K562 (cell line): Measurements from ENCODE around the gene ADAR. TPM values are rescaled to one million over a fixed set of nuclear protein-coding genes. Genes with fewer than 3 reads are reported as not detected.

ENCODE experiments used
- CBFA2T2 ChIP-seq: fragments of 450-650 bp; conservative IDR thresholded peaks from 2 replicates; pipeline ENCODE4 v1.6.1; 2017; ENCODE audit warnings: mild to moderate bottlenecking
- HNRNPLL ChIP-seq: fragments of 200-400 bp; formaldehyde crosslinking; IDR thresholded peaks from 2 replicates; pipeline ENCODE4 v1.6.1; 2017; ENCODE audit warnings: low read length, low read depth, mild to moderate bottlenecking; ENCODE audit not compliant: poor library complexity, severe bottlenecking
- KAT2B ChIP-seq: IDR thresholded peaks from one replicate; pipeline ENCODE4 v1.6.1; 2012; ENCODE audit warnings: low read depth, mild to moderate bottlenecking, control low read depth, inconsistent platforms, low read length, moderate library complexity
- MAFG ChIP-seq: fragments of 450-650 bp; conservative IDR thresholded peaks from 2 replicates; pipeline ENCODE4 v1.6.1; 2016; ENCODE audit warnings: missing genetic modification characterization, missing compliant biosample characterization
- MCM5 ChIP-seq: fragments of 450-650 bp; IDR thresholded peaks from 2 replicates; pipeline ENCODE4 v1.6.1; 2016; ENCODE audit warnings: low read depth
- SUPT5H ChIP-seq: fragments of 450-650 bp; IDR thresholded peaks from 2 replicates; pipeline ENCODE4 v1.6.1; 2016
- ZNF766 ChIP-seq: fragments of 200-800 bp; sonication (Bioruptor generic); conservative IDR thresholded peaks from 2 replicates; pipeline ENCODE4 v1.6.1; 2016; ENCODE audit warnings: missing genetic modification characterization, missing compliant biosample characterization
- ZNF785 ChIP-seq: fragments of 250-450 bp; sonication (Bioruptor Pico); IDR thresholded peaks from 2 replicates; pipeline ENCODE4 v1.4.0; 2020; ENCODE audit warnings: mild to moderate bottlenecking
- polyA plus RNA-seq, 8 experiments: library from polyadenylated mRNA; depleted of rRNA in 4 of 8; stranded (reverse) in 5 of 8; unstranded in 3 of 8; fragments of >200 nt; fragmentation: Nextera tagmentation in 2 of 8; fragmentation: Illumina TruSeq in 1 of 8; extraction: Ambion mirVana in 2 of 8; extraction: Trizol in 1 of 8; gene quantifications; 2 replicates each; pipeline versions ENCODE4 v1.2.1 to v1.2.3, GENCODE V29; 2011 to 2014; ENCODE audit warnings: inconsistent platforms in 1 of 8, missing spikeins in 1 of 8
- total RNA-seq, 7 experiments: library from RNA; depleted of rRNA in 6 of 7; stranded (reverse); fragments of >200 nt in 6 of 7; fragmentation: Illumina TruSeq in 2 of 7; extraction: Trizol in 2 of 7; gene quantifications; 2 replicates each; pipeline versions ENCODE4 v1.2.1 to v1.2.3, GENCODE V29; 2011 to 2021; ENCODE audit warnings: low replicate concordance in 1 of 7
- TF ChIP-seq, protein P1 (sequence below), 2 experiments: fragments of 250-450 bp in 1 of 2; fragments of 450-650 bp in 1 of 2; sonication (Bioruptor Pico) in 1 of 2; IDR thresholded peaks; 2 replicates each; pipeline versions ENCODE4 v1.6.1 to v1.8.0; 2016 to 2021; ENCODE audit warnings: mild to moderate bottlenecking in 2 of 2, moderate library complexity in 2 of 2, missing compliant biosample characterization in 1 of 2, missing genetic modification characterization in 1 of 2
- TF ChIP-seq, protein P2 (sequence below), 2 experiments: fragments of 450-650 bp in 1 of 2; sonication (generic) in 1 of 2; formaldehyde crosslinking; conservative IDR thresholded peaks; 2 replicates each; pipeline versions ENCODE4 v1.4.0 to v1.8.1; 2020 to 2022; ENCODE audit warnings: mild to moderate bottlenecking in 1 of 2, missing genetic modification reagents in 1 of 2
- TF ChIP-seq, protein P3 (sequence below): fragments of 200-400 bp; formaldehyde crosslinking; IDR thresholded peaks from 2 replicates; pipeline ENCODE4 v1.6.1; 2017; ENCODE audit warnings: mild to moderate bottlenecking, low read depth, low read length, moderate library complexity
- TF ChIP-seq, protein P4 (sequence below), 2 experiments: fragments of 450-650 bp; IDR thresholded peaks; 2 replicates each; pipeline ENCODE4 v1.6.1; 2016; ENCODE audit warnings: mild to moderate bottlenecking in 2 of 2, borderline replicate concordance in 1 of 2, low read depth in 1 of 2, moderate library complexity in 1 of 2
- TF ChIP-seq, protein P5 (sequence below): fragments of 250-450 bp; sonication (Bioruptor Pico); IDR thresholded peaks from 2 replicates; pipeline ENCODE4 v1.4.0; 2020

ADAR gene
- total and polyA plus RNA-seq, 9 of the 15 experiments (the other 6 are each of a cell fraction or from before 2014, with no cell fraction given) = 30.1 to 123 (median 60.2) TPM

DNA sequence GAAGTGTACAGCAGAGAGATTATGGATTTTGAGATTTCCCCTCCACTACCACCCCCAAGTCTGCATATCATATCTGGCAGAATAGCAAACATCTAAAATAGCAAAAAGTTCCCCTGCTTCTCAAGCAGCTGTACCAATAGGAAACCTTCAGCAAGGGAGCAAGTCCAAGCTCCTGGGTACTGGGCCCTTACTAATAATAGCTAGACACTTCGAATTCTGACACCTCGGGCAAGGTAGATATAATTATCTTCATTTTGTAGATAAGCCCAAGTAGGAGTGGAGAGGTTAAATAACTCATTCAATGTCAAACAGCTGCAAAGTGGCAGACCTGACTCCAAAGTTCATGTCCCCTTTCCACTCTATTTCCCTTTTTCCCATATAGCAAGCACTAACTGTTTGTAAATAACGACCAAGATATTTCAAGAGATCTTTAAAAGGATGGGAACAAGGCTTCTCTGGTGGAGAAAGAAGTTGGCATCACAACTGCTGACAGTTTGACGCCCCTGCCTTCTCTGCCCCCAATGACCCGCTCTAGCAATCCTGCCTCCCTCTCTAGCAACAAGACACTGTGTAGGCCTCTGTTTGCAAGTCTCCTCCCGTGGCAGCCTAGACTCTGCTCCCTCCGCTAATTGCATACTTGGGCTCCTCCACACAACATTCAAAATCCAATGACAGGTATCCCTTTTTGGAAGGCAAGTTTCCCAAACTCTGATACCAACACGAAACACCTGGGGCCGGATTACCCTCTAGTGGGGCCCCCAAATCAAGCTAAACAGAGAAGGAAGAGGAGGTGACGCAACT, 18.7 kb upstream of the ADAR start (continued):
- TF ChIP-seq, protein P1, sequence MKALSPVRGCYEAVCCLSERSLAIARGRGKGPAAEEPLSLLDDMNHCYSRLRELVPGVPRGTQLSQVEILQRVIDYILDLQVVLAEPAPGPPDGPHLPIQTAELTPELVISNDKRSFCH (CRISPR knock-in tag; IDR thresholded peaks at IDR 0.05) = no peak
- TF ChIP-seq, protein P1 (tag; IDR thresholded peaks at IDR 0.05) = no peak
- peak; percentile 74; the same call in 1 of the 2 replicates for TF ChIP-seq ZNF766
- no peak for TF ChIP-seq KAT2B
- TF ChIP-seq CBFA2T2 = no peak
- no peak for TF ChIP-seq ZNF785 (CRISPR knock-in tag)
- no peak for TF ChIP-seq MAFG (tag)
- TF ChIP-seq, protein P2, sequence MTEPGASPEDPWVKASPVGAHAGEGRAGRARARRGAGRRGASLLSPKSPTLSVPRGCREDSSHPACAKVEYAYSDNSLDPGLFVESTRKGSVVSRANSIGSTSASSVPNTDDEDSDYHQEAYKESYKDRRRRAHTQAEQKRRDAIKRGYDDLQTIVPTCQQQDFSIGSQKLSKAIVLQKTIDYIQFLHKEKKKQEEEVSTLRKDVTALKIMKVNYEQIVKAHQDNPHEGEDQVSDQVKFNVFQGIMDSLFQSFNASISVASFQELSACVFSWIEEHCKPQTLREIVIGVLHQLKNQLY (CRISPR knock-in tag; conservative IDR thresholded peaks at IDR 0.05) = no peak
- TF ChIP-seq MCM5 = no peak
- TF ChIP-seq, protein P3, sequence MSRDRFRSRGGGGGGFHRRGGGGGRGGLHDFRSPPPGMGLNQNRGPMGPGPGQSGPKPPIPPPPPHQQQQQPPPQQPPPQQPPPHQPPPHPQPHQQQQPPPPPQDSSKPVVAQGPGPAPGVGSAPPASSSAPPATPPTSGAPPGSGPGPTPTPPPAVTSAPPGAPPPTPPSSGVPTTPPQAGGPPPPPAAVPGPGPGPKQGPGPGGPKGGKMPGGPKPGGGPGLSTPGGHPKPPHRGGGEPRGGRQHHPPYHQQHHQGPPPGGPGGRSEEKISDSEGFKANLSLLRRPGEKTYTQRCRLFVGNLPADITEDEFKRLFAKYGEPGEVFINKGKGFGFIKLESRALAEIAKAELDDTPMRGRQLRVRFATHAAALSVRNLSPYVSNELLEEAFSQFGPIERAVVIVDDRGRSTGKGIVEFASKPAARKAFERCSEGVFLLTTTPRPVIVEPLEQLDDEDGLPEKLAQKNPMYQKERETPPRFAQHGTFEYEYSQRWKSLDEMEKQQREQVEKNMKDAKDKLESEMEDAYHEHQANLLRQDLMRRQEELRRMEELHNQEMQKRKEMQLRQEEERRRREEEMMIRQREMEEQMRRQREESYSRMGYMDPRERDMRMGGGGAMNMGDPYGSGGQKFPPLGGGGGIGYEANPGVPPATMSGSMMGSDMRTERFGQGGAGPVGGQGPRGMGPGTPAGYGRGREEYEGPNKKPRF = no peak
- no peak for TF ChIP-seq SUPT5H
- TF ChIP-seq, protein P4, sequence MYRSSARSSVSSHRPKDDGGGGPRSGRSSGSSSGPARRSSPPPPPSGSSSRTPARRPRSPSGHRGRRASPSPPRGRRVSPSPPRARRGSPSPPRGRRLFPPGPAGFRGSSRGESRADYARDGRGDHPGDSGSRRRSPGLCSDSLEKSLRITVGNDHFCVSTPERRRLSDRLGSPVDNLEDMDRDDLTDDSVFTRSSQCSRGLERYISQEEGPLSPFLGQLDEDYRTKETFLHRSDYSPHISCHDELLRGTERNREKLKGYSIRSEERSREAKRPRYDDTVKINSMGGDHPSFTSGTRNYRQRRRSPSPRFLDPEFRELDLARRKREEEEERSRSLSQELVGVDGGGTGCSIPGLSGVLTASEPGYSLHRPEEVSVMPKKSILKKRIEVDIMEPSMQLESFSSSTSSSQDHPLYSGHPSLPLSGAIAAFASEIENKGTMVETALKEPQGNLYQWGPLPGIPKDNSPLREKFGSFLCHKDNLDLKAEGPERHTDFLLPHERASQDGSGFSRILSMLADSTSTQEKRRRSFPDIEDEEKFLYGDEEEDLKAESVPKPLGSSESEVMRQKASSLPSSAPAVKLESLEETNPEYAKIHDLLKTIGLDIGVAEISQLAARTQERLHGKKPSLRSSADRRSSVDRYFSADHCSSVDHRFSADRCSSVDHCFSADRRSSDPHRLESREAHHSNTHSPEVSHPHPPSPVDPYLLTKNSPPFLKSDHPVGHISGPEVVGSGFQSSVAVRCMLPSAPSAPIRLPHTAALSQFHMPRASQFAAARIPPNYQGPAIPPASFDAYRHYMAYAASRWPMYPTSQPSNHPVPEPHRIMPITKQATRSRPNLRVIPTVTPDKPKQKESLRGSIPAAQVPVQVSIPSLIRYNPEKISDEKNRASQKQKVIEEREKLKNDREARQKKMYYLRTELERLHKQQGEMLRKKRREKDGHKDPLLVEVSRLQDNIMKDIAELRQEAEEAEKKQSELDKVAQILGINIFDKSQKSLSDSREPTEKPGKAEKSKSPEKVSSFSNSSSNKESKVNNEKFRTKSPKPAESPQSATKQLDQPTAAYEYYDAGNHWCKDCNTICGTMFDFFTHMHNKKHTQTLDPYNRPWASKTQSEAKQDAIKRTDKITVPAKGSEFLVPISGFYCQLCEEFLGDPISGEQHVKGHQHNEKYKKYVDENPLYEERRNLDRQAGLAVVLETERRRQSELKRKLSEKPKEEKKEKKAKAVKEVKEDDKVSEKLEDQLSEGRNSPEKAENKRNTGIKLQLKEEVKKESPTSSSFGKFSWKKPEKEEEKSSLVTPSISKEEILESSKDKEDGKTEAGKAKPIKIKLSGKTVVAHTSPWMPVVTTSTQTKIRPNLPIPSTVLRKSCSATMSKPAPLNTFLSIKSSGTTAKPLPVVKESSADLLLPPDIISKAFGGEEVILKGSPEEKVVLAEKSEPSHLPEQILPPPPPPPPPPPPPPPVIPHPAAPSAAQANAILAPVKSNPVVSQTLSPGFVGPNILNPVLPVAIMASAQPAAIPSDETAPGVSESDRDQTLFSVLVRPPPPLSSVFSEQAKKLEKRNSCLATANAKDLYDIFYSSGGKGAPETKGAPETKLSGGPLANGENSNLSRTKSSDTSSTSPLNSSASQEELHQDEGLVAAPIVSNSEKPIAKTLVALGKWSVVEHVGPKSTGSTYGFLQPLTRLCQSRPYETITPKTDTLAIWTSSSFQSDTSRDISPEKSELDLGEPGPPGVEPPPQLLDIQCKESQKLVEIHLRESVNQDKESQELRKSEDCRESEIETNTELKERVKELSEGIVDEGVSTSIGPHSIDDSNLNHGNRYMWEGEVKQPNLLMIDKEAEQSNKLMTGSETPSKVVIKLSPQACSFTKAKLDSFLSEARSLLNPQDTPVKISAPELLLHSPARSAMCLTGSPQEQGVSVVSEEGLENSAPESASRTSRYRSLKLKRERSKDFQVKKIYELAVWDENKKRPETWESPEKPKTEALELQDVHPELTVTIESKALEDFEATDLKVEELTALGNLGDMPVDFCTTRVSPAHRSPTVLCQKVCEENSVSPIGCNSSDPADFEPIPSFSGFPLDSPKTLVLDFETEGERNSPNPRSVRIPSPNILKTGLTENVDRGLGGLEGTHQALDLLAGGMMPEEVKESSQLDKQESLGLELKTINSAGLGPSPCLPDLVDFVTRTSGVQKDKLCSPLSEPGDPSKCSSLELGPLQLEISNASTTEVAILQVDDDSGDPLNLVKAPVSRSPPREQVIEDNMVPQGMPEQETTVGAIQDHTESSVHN (IDR thresholded peaks at IDR 0.05; ENCODE audit: borderline replicate concordance in 1 of 2, low read depth in 1 of 2) = 0 out of 4 replicates have a peak, but pooled peaks of 1 of the 2 experiments have one; percentile 43
- TF ChIP-seq, protein P5, sequence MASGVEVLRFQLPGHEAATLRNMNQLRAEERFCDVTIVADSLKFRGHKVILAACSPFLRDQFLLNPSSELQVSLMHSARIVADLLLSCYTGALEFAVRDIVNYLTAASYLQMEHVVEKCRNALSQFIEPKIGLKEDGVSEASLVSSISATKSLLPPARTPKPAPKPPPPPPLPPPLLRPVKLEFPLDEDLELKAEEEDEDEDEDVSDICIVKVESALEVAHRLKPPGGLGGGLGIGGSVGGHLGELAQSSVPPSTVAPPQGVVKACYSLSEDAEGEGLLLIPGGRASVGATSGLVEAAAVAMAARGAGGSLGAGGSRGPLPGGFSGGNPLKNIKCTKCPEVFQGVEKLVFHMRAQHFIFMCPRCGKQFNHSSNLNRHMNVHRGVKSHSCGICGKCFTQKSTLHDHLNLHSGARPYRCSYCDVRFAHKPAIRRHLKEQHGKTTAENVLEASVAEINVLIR (CRISPR knock-in tag) = 0 out of 2 replicates have a peak, but pooled peaks have one; percentile 8
- TF ChIP-seq HNRNPLL = no peak
